IPS-NIHi7 (cell line): Measurements from ENCODE around the gene MB21D2.

Experiments
- DNase-seq: peaks from one replicate; pipeline ENCODE4 v3.0.0; 2012; ENCODE audit warnings: mixed read lengths; ENCODE audit errors: extremely low spot score

MB21D2 gene

DNA sequence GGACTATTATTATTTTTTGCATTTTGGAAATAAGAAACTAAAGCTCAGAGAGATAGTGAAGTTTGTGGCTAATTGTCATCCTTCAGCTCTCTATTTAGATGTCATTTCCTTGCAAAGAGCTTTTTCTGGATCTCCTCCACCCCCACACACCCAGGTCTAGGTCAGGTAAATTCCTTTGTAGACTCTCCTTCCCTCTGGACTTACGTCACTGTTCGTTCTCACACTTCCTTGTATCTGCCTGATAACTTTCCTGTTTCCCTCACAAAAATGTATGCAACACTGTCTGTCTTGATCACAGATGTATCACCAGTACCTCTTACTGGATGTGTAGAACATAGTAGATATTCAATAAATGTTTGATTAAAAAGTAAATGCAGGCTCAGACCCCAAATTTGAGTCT, 6.1 kb upstream of the MB21D2 start:
- DNase-seq, result no peak

DNA sequence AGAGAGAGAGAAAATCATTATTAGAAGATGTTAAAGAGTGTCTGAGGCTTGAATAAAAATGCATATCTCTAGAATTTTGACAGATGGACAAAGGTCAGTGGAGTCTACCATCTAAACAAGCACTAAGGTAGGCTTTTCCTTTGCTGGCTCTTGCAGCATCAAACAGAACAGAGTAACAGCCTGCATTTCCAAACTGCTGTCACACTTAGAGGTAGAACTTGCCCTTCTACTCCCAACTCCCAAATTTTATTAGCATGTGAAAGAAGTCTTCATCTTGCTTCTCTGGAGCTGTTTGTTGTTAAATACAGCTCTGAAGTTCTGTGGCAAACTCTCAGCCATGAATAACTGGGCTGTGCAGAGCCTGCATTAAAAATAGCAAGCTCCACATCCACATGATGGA, 4.1 kb upstream of the MB21D2 start:
- no peak for DNase-seq

DNA sequence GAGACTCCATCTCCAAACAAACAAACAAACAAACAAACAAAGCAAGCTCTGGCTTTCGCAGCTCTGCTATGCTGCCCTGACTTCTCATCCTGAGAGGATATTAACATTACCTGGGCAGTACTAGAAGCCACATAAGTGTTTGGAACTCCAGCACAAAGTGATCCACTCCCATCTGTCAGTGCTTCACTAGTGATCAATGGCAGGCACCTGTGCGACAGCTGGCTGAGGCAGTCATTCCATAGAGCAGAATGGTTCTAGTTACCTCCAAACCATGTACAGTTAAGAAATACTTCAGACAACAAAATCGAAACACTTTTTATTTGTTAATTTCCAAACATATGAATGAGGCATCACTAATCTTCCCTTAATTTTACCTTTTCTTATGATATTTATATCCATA, 2.8 kb upstream of the MB21D2 start:
- no peak for DNase-seq

DNA sequence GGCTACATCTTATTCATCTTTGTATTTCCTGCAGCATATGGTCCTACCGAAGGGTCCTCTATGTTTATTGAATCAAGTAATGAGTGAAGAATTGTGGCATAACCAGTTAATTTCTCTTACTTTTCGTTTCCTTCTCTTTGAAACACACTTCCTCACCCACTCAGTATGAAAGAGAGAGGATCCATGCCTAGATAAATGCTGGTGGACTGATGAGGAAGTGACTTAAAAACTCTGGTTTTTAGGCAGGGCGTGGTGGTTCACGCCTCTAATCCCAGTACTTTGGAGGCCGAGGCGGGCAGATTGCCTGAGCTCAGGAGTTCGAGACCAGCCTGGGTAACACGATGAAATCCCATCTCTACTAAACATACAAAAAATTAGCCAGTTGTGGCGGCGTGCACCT, 2.2 kb upstream of the MB21D2 start:
- DNase-seq, result no peak

DNA sequence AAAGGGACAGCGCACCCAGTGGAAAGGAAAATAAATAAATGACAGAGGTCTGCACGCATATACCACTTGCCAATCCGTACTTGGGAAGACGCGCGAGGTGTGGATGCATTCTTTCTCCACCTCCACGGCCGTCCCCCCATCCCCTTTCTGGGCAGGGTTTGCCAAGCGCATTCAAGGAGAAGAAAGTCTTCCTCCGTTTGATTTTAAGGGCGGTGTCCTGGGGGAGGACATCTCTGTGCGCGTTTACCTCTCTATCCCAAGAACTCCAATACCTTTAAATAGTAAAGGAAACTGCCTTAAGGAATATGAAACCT, 576 bp upstream of the MB21D2 start:
- no peak for DNase-seq

DNA sequence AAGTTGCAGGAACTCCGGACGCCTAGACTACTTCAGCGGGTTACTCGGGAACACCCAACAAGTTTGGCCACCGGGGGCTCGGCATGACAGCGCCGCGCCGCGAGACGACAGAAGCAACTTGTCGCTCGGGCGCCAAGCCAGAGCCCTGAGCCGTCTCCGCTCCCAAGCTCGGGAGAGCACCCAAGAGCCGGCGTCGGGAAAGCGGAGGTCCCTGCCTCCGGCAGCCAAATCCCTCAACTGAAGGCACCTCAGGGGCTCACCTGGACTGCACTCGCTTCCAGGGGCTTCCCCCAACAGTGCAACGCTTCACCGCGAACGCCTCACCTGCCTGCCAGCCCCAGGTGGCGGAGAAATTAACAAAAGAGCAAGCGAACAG, 640 bp downstream of the MB21D2 start:
- DNase-seq, result peak; percentile 47

DNA sequence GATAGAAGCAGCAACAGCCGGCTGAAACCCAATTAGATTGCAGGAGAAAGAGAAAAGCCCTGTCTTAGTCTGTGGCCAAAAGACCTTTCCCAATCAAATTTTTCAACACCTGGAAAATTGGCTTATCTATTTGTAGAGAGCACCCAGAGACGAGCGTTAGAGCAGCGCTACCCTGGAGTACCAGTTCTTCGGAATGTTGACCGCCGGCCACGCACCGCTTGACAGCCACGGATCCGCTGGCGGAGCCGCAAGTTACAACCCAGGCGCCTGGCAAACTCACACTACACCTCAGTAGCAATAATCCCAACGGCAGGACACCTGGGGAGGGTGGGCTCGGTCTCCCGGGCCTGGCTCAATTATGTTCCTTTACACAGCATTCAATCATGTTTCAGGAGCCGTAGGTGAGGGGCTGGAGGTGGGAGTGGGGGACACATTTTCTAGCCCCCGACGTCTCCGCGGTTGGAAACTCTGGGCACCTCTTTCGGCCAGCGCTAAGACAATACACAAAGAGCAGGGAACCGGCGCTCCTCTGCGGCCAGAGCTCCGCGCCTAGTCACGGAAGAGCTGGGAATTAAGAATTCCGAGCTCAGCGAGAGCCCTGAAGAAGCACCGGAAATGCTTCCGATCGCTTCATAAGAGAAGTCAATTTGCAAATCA, 1.2 kb downstream of the MB21D2 start:
- no peak for DNase-seq

DNA sequence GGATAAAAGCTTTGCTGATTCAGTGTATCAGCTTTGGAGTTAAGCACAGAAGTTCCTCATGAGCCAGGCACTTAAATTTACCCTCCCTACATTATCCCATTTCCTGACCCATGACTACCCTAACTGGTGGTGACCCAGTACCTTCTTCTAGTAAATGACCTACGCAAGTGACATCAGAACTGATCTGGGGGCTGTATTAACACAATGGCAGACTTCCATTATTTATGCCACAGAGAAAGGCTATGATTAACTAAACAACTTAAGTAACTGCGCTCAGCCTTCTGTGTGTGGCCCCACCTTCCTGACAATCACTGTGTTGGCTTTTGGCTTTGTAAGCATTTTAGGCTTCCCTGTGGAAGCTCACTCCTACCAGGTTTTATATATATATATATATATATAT, 1.9 kb downstream of the MB21D2 start:
- no peak for DNase-seq

DNA sequence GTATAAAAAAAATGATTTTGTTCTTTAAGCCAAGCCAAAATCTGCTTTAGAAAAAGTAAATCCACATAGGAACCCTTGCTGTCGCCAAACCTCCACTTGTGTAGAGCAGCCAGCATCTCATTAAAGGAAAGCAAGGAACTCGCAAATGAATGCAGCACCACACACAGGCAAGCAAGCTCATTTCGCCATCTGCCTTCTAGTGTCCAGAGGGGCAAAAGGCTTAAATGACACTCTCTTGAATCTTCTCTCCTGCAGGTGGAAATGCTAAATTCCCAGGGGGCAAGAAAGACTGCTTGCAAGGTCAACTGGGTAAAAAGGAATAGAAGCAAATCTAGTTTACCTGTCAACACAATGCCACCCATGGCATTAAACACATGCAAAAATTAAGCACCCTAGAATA, 2.4 kb downstream of the MB21D2 start:
- DNase-seq, result peak; percentile 49

DNA sequence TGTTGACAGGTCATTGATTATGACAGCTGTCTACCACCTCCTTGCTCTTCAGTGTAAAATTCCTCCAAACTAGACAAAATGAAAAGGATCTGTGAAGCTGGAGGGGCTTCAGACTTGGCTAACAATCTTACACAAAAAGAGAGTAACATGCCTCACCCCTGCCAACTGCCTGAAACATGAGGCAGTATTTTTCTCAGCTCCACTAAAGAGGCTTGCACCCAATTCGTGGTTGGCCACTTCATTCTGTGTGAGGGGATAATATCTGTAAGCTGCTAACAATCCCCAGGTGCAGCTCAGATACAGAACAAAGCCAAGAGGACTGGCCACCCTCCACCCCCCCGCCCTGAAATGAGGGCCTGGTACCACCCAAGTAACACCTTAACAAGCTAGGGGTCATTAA, 2.8 kb downstream of the MB21D2 start:
- DNase-seq, result no peak

DNA sequence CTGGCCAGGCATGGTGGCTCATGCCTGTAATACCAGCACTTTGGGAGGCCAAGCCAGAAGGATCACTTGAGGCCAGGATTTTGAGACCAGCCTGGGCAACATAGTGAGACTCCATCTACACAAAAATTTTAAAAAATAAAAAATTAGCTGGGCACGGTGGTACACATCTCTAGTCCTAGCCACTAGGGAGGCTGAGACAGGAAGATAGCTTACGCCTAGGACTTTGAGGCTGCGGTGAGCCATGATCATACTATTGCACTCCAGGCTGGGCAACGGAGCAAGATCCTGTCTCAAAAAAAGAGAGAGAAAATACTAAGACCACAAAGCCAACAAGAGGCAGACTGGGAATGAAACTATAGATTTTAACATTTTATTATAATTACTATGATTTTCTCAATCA, 4.1 kb downstream of the MB21D2 start:
- DNase-seq, result no peak

DNA sequence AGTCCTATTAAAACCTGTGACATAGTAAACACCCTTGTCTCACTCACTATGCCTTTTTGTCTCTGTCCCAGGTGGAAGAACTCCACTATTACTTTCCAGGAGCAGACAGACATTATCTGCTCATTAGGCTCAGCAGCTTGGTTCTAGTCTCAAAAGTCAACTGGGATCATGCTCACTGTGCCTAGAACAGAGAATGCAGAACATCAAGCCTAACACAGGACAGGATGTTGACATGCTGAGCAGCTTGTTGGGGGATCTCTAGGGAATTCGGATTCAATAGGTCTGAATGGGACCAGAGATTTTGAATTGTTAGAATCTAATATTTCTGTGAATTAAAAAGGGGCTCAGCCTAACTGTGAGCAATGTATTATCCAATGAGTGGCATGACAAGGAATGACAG, 6.4 kb downstream of the MB21D2 start:
- DNase-seq, result no peak

DNA sequence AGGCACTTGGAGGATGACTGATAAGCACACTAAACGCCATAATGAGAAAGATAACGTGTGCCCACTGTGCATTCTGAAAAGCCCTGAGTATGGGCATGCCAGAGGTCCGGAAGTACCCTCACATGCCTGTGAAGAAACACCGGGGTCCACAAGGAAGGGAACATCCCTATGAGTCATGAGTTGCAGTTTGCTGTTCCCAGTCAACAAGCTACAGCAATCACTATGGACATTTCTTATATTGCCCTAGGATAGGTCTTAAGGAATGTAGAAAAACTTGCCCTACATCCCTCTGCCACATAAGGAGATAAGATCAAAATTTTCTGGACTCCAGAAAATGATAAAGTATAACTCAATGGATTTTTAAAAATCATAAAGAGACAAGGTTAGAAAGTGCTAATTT, 9.9 kb downstream of the MB21D2 start:
- DNase-seq, result no peak

DNA sequence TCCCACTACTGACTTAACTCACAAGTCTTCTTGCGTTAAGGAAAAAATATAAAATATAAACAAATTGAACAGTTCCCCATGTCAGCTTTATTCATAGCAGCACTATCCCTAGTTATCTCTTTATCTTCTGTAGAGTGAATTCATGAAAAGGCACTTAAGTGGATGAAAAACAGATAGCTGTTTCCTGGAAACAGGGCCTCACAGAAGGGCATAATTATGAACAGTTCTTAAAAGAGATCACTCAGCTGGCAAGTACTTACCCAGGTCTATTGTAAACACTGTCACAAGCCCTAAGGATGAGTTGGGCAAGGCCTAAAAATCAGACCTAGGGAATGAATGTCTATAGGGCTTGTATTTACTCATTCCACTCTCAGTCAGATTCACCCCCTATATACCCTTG, 10.7 kb downstream of the MB21D2 start:
- no peak for DNase-seq

DNA sequence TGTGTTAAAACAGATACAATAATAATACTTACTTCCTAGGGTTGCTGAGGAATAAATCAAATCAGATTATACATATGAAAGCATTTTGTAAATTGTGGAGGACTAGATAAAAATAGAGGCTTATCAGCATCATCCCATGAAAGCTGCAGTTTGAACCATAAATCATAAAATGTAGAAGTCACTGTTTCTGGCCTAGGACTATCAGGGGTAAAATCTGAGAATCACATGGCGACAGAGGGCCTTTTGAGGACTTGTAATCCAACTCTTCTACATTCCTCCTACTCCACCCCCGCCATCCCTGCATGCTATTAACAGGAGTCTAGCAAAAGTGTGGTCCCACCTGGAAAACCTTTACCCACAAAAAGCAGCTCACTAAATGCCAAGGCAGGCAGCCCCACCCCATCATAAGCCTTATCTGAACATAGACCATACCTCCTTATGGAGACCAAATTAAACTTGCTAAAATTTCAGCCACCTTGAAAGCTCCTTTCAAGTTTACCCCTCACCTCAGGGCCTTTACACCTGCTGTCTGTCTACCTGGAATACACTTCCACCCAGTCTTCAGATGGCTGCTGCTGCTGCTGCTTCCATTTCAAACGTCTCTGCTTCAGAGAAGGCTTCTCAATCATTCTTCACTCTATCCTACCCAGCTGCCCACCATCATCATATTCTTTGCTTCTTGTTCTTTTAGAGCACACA, 11.5 kb downstream of the MB21D2 start:
- DNase-seq, result no peak

DNA sequence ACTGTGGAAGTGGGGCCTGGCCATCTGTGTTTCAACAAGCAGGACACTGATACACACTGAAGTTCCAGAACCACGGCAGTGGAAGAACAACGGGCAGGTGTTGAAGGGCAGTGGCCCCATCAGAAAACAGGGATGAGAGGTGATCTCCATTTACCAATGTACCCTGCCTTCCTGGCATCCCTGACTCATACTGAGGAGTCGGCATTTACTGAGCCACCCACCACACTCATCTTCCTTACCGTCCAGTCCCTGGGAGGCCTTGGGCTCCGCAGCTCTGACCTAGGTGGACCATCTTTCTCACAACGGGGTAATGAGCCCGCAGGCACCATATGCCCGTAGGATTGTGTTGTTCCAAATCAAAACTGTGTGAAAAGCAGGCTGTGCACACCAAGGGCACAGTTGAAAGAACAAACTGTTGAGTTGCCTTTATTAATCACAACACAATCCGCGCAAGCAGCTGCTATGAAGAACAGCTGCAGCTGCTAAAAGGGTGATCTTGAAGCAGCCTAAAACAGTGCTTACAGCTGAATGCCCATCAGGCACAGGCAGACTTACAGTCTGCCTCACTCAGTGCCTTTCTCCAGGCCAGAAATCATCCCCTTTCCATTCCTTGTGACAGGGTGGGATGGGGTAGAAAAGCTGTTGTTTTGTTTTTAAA, 12.9 kb downstream of the MB21D2 start:
- DNase-seq, result no peak

DNA sequence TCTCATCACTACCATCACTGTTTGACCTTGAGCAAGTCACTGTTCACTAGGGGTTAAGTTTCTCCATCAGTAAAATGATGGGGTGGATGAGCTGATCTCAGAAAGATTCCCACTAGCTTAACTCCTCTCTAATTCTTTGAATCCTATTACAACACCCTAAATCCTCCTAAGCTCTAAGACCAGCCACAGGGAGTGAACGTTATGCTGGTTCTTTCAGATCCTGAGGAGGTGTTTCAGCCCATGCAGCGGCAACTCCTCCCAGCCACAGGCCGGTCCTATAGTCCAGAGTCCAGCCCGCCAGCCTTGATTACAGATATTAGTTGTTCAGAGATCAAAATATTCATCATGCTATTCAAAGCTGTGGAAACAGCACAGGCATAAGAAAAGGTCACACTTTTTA, 15.1 kb downstream of the MB21D2 start:
- DNase-seq, result no peak

DNA sequence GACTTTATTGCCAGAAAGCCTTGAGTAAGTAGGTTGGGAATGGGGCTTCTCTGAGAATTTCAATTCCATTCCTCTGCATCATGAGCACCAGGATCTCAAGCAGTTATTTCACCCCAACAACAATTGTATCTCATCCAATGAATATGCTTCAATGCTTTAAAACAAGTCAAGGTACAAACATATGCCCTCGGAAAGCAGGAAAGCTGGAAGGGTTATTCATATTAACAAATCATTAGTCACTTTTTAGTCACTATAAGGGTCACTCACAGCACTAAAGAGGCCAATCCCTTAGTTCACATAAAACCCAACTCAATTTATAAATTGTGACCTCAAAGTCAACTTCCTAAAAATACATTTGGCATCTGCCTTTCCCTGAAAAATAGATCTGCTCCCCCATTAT, 16.2 kb downstream of the MB21D2 start:
- DNase-seq, result no peak

DNA sequence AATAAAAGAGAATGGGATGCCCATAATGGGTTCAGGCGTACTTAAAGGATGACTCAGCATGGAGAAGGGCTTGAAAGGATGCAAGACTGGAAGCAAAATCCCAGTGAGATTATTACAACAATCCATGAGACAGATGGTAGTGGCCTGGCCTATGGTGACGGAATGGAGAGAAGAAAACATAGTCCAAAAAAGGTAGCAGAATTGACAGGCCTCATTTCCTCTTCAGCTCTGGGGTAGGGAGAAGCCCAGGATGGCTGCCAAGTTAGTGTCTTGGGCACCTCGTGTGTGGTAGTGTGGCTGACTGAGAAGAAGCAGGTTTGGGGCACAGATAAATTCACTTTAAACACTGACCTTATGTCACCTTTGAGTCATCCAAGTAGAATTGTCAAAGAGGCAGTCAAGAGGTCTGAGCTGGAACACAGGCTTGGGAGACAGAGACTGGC, 18.1 kb downstream of the MB21D2 start:
- no peak for DNase-seq

DNA sequence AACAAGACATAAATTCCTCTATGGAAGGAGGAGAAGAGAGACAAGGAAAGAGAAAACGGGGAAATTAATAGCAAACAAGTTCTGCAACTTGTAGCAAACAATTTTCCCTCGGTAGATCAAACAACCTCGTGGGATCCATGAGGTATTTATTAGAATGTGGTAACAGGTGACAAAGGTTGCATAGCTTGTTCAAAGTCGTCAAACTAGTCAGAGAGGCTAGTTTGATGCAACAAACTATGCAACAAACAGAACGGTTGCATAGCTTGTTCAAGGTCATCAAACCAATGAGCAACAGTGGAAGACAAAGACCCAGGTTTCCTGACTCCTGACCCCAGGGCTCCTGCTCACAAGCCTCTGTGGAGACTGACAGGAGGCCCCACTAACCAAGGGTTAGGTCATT, 20.7 kb downstream of the MB21D2 start:
- DNase-seq, result no peak

DNA sequence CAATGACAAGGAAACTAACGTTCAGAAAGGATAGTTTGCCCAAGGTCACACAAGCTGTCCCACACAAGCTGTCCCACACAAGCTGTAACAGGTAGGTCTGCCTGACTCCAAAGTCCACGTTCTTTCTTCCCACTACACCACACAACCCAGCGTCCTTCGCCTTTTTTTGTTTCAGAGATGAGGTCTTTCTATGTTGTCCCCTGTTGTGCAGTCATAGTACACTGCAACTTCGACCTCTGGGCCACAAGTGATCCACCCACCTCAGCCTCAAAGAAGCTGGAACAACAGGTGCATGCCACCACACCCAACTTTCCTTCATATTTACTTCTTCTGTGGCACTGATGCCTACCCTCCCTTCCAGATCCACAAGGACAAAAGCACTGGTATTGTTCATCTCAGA, 21.4 kb downstream of the MB21D2 start:
- DNase-seq, result no peak

DNA sequence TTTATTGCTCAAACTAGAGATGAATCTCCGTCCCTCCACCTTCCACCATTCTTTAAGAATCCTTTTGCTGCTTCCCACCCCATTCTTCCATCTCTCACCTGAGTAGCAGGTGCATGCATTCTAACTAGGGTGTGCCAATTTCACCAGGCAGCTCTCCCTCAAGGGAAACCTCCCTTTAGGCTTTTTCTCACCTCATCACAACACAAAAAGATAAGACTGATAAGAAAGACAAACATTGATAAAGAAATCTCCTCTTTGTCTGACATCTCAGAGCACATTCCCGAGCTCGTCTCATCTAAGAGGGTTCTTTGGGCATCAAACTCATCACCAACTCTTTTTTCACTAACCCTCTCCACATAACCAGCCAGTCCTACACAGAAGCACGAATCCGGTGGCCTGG, 23.0 kb downstream of the MB21D2 start:
- no peak for DNase-seq

DNA sequence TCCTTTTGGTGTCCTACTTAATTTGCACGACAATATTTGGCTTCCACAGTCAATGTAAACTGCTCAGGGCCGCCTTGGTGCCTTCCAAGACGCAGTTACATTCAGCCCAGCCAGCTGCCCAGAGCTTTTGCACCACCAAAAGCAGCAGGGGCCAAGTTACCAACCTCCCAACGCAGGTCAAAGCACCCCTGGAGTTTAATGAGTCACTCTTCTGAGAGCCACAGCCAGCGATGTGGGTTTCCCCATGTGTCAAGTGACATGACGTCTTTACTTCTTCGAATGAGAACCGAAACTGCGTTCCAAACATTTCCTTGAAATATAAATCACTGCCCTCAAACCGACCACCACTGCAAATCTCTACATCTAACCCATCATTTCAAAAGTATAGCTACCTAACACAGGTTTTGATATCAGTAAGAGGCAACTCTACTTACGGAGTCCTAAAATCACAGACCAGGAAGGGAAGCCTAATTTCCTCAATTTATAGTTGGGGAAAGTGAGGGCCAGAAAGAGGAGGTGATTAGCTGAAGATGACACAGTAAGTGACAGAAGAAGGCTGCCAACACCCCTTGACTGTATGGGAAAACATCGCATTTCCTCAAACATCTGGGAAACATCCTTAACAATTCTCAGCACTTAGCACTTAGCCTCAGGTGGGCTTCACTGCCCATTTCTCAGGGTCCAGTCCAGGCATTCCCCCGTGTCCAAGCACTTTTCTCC, 24.5 kb downstream of the MB21D2 start:
- peak; percentile 46 for DNase-seq
